ENCODE results near the gene BHMT. TPM values are rescaled to one million over a fixed set of nuclear protein-coding genes. Genes with fewer than 3 reads are reported as not detected.

BHMT gene
- total RNA-seq, 1 donor from 2014 or later: not detected

DNA sequence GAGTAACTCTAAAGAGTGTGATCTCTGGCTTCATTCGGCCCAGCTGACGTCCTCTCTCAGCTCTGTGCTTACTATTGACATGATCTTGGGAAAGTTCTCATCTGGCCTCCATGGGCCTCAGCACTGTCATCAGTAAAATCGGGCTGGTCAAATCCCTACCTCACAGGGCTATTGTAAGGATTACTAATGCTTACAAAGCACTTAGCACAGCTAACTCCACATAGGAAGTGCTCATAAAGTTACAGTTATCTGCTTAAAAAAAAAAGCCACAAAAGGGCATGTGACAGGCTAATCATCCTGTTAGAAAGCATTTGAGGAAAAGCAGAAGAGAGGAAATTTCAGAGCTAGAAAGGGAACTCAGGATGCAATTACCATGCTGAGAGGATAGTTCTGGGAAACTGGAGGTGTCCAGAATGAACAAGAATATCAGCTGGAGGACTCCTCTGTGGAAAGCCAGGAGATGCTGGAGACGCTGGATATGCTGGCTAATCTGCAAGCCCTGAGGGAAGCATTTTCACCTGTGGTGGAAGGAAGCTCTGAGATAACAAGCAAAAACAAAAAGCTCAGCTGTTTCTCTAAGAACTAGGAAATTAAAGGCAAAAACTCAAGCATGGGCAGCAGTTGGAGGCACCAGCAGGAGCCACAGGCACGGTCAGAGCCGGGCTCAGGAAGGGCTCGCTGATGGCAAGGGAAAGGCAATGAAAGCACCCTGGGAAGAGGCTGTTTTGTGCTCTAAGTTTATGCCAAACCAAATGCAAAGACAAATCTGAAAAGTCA lies 4.4 kb upstream of the BHMT start:
- TF ChIP-seq POLR2AphosphoS5 (IDR thresholded peaks at IDR 0.05; ENCODE audit: insufficient read depth in 1 of 2, low read depth in 1 of 2) (no peak), POLR2A (IDR thresholded peaks at IDR 0.05) (no peak)
- TF ChIP-seq, protein P1, sequence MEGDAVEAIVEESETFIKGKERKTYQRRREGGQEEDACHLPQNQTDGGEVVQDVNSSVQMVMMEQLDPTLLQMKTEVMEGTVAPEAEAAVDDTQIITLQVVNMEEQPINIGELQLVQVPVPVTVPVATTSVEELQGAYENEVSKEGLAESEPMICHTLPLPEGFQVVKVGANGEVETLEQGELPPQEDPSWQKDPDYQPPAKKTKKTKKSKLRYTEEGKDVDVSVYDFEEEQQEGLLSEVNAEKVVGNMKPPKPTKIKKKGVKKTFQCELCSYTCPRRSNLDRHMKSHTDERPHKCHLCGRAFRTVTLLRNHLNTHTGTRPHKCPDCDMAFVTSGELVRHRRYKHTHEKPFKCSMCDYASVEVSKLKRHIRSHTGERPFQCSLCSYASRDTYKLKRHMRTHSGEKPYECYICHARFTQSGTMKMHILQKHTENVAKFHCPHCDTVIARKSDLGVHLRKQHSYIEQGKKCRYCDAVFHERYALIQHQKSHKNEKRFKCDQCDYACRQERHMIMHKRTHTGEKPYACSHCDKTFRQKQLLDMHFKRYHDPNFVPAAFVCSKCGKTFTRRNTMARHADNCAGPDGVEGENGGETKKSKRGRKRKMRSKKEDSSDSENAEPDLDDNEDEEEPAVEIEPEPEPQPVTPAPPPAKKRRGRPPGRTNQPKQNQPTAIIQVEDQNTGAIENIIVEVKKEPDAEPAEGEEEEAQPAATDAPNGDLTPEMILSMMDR (IDR thresholded peaks at IDR 0.05): no peak
- no peak for DNase-seq (ENCODE audit: extremely low spot score in 2 of 2)
- intact Hi-C loops (cut with DNase I): no loop called here
- H3K27ac ChIP-seq: no peak overlapping the region
- H3K36me3 ChIP-seq: no peaks in the 10 kb centered on the region
- H3K4me1 ChIP-seq: peaks cover 6% of the 10 kb centered on the region
- H3K9me3 ChIP-seq: no peaks in the 10 kb centered on the region
- H3K27me3 ChIP-seq: peaks cover 7% of the 10 kb centered on the region
- no peak overlapping the region for H3K4me3 ChIP-seq

DNA sequence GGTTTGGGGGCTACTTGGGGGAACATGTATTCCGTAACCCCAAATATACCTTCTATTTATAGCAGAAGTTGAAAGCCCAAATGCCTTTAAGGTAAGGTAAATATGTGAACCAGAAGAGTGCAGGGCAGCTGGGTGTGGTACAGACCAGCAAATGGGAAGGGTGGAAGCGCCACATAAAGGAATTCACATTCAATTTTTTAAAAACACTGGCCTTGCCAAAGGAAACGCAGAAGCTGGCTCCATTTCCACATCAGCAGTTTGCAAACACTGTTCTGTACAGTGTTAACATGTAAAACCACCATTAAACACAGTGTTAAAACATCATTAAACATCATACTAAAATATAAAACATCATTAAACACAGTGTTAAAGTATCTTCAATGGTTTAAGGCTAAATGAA lies 3.5 kb upstream of the BHMT start:
- H3K36me3 ChIP-seq: no peaks in the 10 kb centered on the region
- intact Hi-C loops (cut with DNase I): no loop called here

DNA sequence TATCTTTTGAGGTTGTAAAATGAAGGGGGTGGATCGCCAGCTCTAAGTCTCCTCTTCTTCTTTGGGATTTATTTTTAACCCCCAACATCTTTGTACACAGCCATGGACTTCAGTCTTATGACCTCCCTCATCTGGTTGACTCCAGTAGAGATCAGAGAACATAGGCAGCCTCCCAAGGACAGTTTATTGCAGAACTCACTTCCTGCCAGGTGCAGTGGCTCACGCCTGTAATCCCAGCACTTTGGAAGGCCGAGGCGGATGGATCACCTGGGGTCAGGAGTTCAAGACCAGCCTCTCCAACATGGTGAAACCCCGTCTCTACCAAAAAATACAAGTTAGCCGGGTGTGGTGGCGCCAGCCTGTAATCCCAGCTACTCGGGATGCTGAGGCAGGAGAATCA lies 2.8 kb upstream of the BHMT start:
- TF ChIP-seq, protein P1 (IDR thresholded peaks at IDR 0.05): no peak
- no peak for TF ChIP-seq POLR2A (IDR thresholded peaks at IDR 0.05)
- TF ChIP-seq POLR2AphosphoS5 (IDR thresholded peaks at IDR 0.05; ENCODE audit: insufficient read depth in 1 of 2, low read depth in 1 of 2): no peak
- Histone ChIP-seq H3K9me3 (no peaks in the 10 kb centered on the region), H3K4me3 (no peak overlapping the region), H3K4me1 (peaks cover 8% of the 10 kb centered on the region), H3K27ac (no peak overlapping the region), H3K27me3 (peaks cover 7% of the 10 kb centered on the region), H3K36me3 (no peaks in the 10 kb centered on the region)
- no peak for DNase-seq (ENCODE audit: extremely low spot score in 2 of 2)
- intact Hi-C loops (cut with DNase I): no loop called here

More for the DNA sequence above, 3.5 kb upstream of the BHMT start:
- peaks cover 7% of the 10 kb centered on the region for H3K27me3 ChIP-seq
- H3K27ac ChIP-seq: no peak overlapping the region
- H3K4me3 ChIP-seq: no peak overlapping the region
- no peaks in the 10 kb centered on the region for H3K9me3 ChIP-seq
- DNase-seq (ENCODE audit: extremely low spot score in 2 of 2): no peak
- H3K4me1 ChIP-seq: peaks cover 8% of the 10 kb centered on the region
- TF ChIP-seq, protein P1 (IDR thresholded peaks at IDR 0.05): no peak
- no peak for TF ChIP-seq POLR2AphosphoS5 (IDR thresholded peaks at IDR 0.05; ENCODE audit: insufficient read depth in 1 of 2, low read depth in 1 of 2)
- no peak for TF ChIP-seq POLR2A (IDR thresholded peaks at IDR 0.05)

DNA sequence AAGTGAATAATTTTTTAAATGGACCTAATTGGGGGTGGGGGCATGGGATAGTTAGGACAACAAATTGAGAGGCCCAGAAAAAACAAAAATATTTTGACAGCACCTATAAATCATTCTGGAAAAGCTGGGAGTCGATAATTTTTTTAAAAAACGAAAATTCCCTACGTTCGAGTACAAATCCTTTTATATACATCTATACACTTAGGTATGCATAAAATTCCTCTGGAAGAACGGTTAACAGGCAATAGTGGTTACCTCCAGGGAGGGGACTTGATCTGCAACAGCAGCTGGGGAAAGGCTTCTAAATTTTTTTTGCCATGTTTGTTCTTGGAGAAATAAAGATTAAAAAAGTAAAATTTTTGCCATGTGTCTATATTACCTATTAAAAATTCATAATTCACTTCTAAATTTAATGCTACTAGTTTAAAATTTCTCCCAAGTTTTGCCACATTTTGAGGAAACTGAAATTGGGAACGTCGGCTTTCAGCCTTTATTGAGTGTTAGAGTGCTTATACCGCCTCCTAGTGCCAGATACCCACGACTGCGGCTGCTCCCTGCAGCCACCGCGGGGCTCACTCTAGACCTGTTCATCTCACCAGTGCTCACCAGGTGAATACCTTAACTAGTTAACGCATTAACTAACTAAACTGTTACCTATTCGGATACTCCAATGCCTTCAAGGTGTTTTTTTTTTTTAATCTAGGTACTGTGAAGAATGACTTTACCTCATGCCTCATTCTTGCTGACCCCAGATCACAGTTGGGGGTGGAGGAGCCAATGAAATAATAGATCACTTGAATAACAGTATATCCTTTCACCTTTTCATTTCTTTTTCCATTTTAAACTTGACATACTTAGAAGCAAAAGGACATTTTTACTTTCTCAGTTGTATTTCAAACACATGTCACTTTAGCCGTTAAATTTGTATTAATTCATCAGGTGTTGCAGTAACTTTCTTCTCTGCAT lies 1.8 kb upstream of the BHMT start:
- Histone ChIP-seq H3K36me3 (no peaks in the 10 kb centered on the region), H3K9me3 (no peaks in the 10 kb centered on the region), H3K27me3 (peaks cover 7% of the 10 kb centered on the region), H3K4me3 (no peak overlapping the region), H3K27ac (no peak overlapping the region), H3K4me1 (peaks cover 8% of the 10 kb centered on the region)
- DNase-seq (ENCODE audit: extremely low spot score in 2 of 2): no peak
- intact Hi-C loops (cut with DNase I): no loop called here
- TF ChIP-seq, protein P1 (IDR thresholded peaks at IDR 0.05): no peak
- TF ChIP-seq POLR2A (IDR thresholded peaks at IDR 0.05): no peak
- no peak for TF ChIP-seq POLR2AphosphoS5 (IDR thresholded peaks at IDR 0.05; ENCODE audit: insufficient read depth in 1 of 2, low read depth in 1 of 2)
